IMR-90 (cell line): ENCODE measurements around the gene WNT11. TPM values are rescaled to one million over a fixed set of nuclear protein-coding genes. Genes with fewer than 3 reads are reported as not detected.
A peak's percentile ranks its signal among the peaks of the same experiment; 100 is the strongest.

Experiments
- ATAC-seq: fragments of 200-7000 bp; cut with Tn5 transposase; 2 replicates; pipeline ENCODE4 v1.9.1; 2020; ENCODE audit warnings: low read depth, mild to moderate bottlenecking, moderate library complexity
- BruUV-seq: library from RNA; stranded (reverse); fragments of 400-500 nt; replicated peaks from 2 replicates; lab custom pipeline; 2021; lab: Mats Ljungman, UMichigan
- CTCF ChIA-PET: fragments of 300-600 bp; formaldehyde crosslinking; extraction: SDS; loops from one replicate; lab custom pipeline; 2021; ENCODE audit warnings: antibody characterized with exemption; lab: Yijun Ruan, JAX
- POLR2A ChIA-PET: fragments of 300-600 bp; sonication (Branson Sonifier 250); formaldehyde crosslinking; loops from one replicate; lab custom pipeline; 2022; ENCODE audit warnings: antibody characterized with exemption; ENCODE audit not compliant: unreplicated experiment; lab: Charles Lee
- DNase-seq: peaks from one replicate; pipeline ENCODE4 v3.0.0; 2013
- H2AFZ ChIP-seq: replicated peaks from 2 replicates; pipeline ENCODE3; 2013; ENCODE audit warnings: low read length, mild to moderate bottlenecking; ENCODE audit not compliant: poor library complexity
- H2AK5ac ChIP-seq: 2 replicates; pipeline ENCODE4 v1.6.1; 2013; ENCODE audit warnings: low read depth, low read length, inconsistent platforms
- H2AK9ac ChIP-seq: replicated peaks from 2 replicates; pipeline ENCODE3; 2013; ENCODE audit warnings: mild to moderate bottlenecking, low read depth, low read length, moderate library complexity; ENCODE audit not compliant: poor library complexity
- H2BK120ac ChIP-seq: 2 replicates; pipeline ENCODE4 v1.6.1; 2013; ENCODE audit warnings: low read depth, low read length, inconsistent platforms
- H2BK15ac ChIP-seq: 3 replicates; pipeline ENCODE4 v1.6.1; 2013; ENCODE audit warnings: low read depth, low read length, inconsistent platforms
- H2BK20ac ChIP-seq: 2 replicates; pipeline ENCODE4 v1.6.1; 2013; ENCODE audit warnings: low read depth, mild to moderate bottlenecking, inconsistent platforms, low read length, moderate library complexity
- H2BK5ac ChIP-seq: 2 replicates; pipeline ENCODE4 v1.6.1; 2013; ENCODE audit warnings: mild to moderate bottlenecking, low read depth, low read length, inconsistent platforms; ENCODE audit not compliant: poor library complexity, severe bottlenecking
- H3K14ac ChIP-seq: replicated peaks from 2 replicates; pipeline ENCODE4 v1.6.1; 2013; ENCODE audit warnings: low read depth, low read length, inconsistent platforms
- H3K18ac ChIP-seq: 2 replicates; pipeline ENCODE4 v1.6.1; 2013; ENCODE audit warnings: low read depth, low read length, control low read depth
- H3K23ac ChIP-seq: 2 replicates; pipeline ENCODE4 v1.6.1; 2013; ENCODE audit warnings: low read depth, low read length, inconsistent platforms
- H3K27ac ChIP-seq: 2 replicates; pipeline ENCODE4 v1.5.1; 2013; ENCODE audit warnings: mild to moderate bottlenecking, control low read depth, low read length; ENCODE audit not compliant: insufficient read depth
- H3K27me3 ChIP-seq: 2 replicates; pipeline ENCODE4 v1.6.1; 2013; ENCODE audit warnings: low read length; ENCODE audit not compliant: control insufficient read depth, insufficient read depth
- H3K36me3 ChIP-seq: 2 replicates; pipeline ENCODE4 v1.6.1; 2013; ENCODE audit warnings: low read length, mixed read lengths; ENCODE audit not compliant: control insufficient read depth, insufficient read depth
- H3K4ac ChIP-seq: 2 replicates; pipeline ENCODE4 v1.6.1; 2013; ENCODE audit warnings: low read depth, low read length, inconsistent platforms
- H3K4me1 ChIP-seq: 2 replicates; pipeline ENCODE4 v1.6.1; 2013; ENCODE audit warnings: low read length, mixed read lengths; ENCODE audit not compliant: control insufficient read depth, insufficient read depth
- H3K4me2 ChIP-seq: 2 replicates; pipeline ENCODE4 v1.6.1; 2013; ENCODE audit warnings: low read depth, mild to moderate bottlenecking, control low read depth, low read length, moderate library complexity
- H3K4me3 ChIP-seq: 2 replicates; pipeline ENCODE4 v1.5.1; 2013; ENCODE audit warnings: low read depth, mild to moderate bottlenecking, control low read depth, low read length, moderate library complexity; ENCODE audit not compliant: insufficient read depth
- H3K56ac ChIP-seq: 2 replicates; pipeline ENCODE4 v1.6.1; 2013; ENCODE audit warnings: low read length, inconsistent platforms; ENCODE audit not compliant: insufficient read depth; ENCODE audit errors: extremely low read depth
- H3K79me1 ChIP-seq, 2 experiments: 2 replicates each; pipeline ENCODE4 v1.6.1; 2013; ENCODE audit warnings: low read length in 2 of 2, inconsistent platforms in 1 of 2, low read depth in 1 of 2
- H3K9ac ChIP-seq: 2 replicates; pipeline ENCODE4 v1.6.1; 2013; ENCODE audit warnings: low read depth, low read length, control low read depth
- H3K9me1 ChIP-seq: 2 replicates; pipeline ENCODE4 v1.6.1; 2013; ENCODE audit warnings: low read length, inconsistent platforms; ENCODE audit not compliant: insufficient read depth
- H3K9me3 ChIP-seq: 2 replicates; pipeline ENCODE4 v1.6.1; 2013; ENCODE audit warnings: low read length; ENCODE audit not compliant: control insufficient read depth, insufficient read depth
- H4K20me1 ChIP-seq: 2 replicates; pipeline ENCODE4 v1.6.1; 2013; ENCODE audit warnings: low read length, inconsistent platforms; ENCODE audit not compliant: insufficient read depth
- H4K5ac ChIP-seq: 2 replicates; pipeline ENCODE4 v1.6.1; 2013; ENCODE audit warnings: mild to moderate bottlenecking, low read depth, low read length, control low read depth
- H4K8ac ChIP-seq, 2 experiments: 2 replicates each; pipeline ENCODE4 v1.6.1; 2013; ENCODE audit warnings: low read depth in 2 of 2, low read length in 2 of 2, control low read depth in 1 of 2, inconsistent platforms in 1 of 2
- H4K91ac ChIP-seq: 2 replicates; pipeline ENCODE4 v1.6.1; 2013; ENCODE audit warnings: low read depth, low read length, inconsistent platforms; ENCODE audit not compliant: insufficient read depth
- FOS ChIP-seq: fragments of 150-350 bp; IDR thresholded peaks from 2 replicates; pipeline ENCODE4 v1.6.1; 2016; ENCODE audit warnings: low read depth, low read length
- MXI1 ChIP-seq: IDR thresholded peaks from 2 replicates; pipeline ENCODE4 v1.6.1; 2012; ENCODE audit warnings: low read depth, mild to moderate bottlenecking, low read length, moderate library complexity, borderline replicate concordance
- NFE2L2 ChIP-seq: fragments of 150-350 bp; IDR thresholded peaks from 2 replicates; pipeline ENCODE4 v1.6.1; 2016; ENCODE audit warnings: low read depth, mild to moderate bottlenecking, low read length
- POLR2A ChIP-seq: IDR thresholded peaks from 2 replicates; pipeline ENCODE4 v1.6.1; 2012; ENCODE audit warnings: mild to moderate bottlenecking, low read depth, low read length
- RCOR1 ChIP-seq: IDR thresholded peaks from 2 replicates; pipeline ENCODE4 v1.6.1; 2012; ENCODE audit warnings: mild to moderate bottlenecking, low read length, improper control_type of control experiment; ENCODE audit not compliant: insufficient replicate concordance
- RFX5 ChIP-seq: IDR thresholded peaks from 2 replicates; pipeline ENCODE4 v1.8.0; 2012; ENCODE audit warnings: low read depth, mild to moderate bottlenecking, low read length, moderate library complexity
- USF2 ChIP-seq: fragments of 150-350 bp; IDR thresholded peaks from 2 replicates; pipeline ENCODE4 v1.6.1; 2017; ENCODE audit warnings: mild to moderate bottlenecking, antibody characterized with exemption, low read length, low read depth
- WGBS, 2 experiments: methylation state at CpG; one replicate each; pipeline versions ENCODE4 v1.1.5 to v1.1.7; 2013; ENCODE audit warnings: missing lambda C conversion rate in 2 of 2; ENCODE audit not compliant: insufficient read length in 1 of 2; ENCODE audit errors: extremely low coverage in 2 of 2; 5-methylcytosine and 5-hydroxymethylcytosine counted together
- dilution Hi-C: fragments of 300-500 bp; cut with HindIII; formaldehyde crosslinking; loops from one replicate; pipeline ENCODE4 v1.14.3; 2018; ENCODE audit warnings: low sequenced_read_pairs; ENCODE audit not compliant: unreplicated experiment
- in situ Hi-C: fragments of 300-500 bp; cut with MboI; formaldehyde crosslinking; loops from 3 replicates; pipeline ENCODE4 v1.14.3; 2019; ENCODE audit warnings: low sequenced_read_pairs, inconsistent platforms, mixed read lengths
- intact Hi-C: fragments of 100-400 bp; cut with micrococcal nuclease; formaldehyde crosslinking; loops from 2 replicates; pipeline ENCODE4 v1.10.0; 2022
- polyA plus RNA-seq, 3 experiments: library from polyadenylated mRNA; depleted of rRNA; stranded (reverse); fragments of >200 nt; gene quantifications; 2 replicates each; pipeline ENCODE4 v1.2.3, GENCODE V29; 2012; ENCODE audit warnings: low replicate concordance in 1 of 3
- total RNA-seq: library from RNA; depleted of rRNA; stranded (reverse); fragments of >200 nt; gene quantifications from 2 replicates; pipeline ENCODE4 v1.2.3, GENCODE V29; 2012

WNT11 gene
- total and polyA plus RNA-seq, 2 of the 4 experiments (the other 2 are of a cell fraction): 0.10 TPM; not detected in 1

DNA sequence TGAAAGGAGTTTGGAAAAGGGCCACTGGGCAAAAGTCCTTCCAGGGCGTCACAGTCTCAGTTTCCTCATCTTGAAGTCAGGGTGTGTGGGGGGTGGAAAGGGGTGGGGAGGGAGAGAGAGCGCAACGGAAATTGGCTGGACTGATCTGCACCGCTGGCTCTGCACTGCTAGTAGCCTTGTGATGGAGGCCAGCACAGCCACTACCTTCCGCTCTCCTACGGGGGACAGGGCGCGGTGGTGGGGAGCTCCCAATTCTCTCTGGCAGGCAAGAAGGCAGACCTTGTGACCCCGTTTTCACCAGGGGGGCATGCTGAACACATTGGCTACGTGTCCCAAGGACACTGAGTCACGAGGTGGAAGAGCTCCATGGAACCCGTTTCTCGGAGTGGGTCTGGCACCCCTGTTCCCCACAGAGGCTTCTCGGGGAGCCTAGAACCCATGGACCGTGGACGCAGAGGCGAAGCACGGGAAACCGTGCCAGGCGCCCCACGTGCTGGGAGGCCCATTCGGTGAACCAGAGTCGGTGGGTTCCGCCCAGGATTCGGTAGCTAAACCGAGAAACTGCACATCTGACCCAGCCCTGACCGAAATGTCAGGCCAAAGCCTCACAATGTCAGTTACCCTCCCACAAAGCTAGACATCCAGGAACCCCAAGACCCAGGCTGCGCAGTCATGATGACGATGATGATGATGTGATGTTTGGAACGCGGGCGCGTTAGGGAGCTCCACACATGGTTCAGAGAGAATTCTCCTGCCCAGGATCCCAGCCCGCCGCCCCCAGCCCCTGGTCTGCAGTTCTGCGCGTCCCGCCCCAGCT is 28.3 kb upstream of the WNT11 start:
- WGBS, 2 experiments: 14% methylated on average over 21 of the region's 38 CpGs; no CpG with 5 or more reads in 1 of the 2 experiments
- intact Hi-C loops (loop anchor here (5.0 kb wide), 1 partner anchor 83 kb away; no protein-coding TSS in a partner anchor), dilution Hi-C loops (no loop called here)

More for the DNA sequence above, 28.3 kb upstream of the WNT11 start:
- POLR2A ChIA-PET: no interaction called here
- TF ChIP-seq FOS (no peak), USF2 (peak; percentile 69; the same call in 1 of the 2 replicates), POLR2A (0 out of 2 replicates have a peak, but pooled peaks have one; percentile 36), MXI1 (peak; percentile 67; the same call in 1 of the 2 replicates), RCOR1 (no peak), RFX5 (no peak), NFE2L2 (peak; percentile 91)
- Histone ChIP-seq H3K79me1 (no peaks in the 10 kb centered on the region), H3K14ac (peak overlapping the region; percentile 2), H3K4me1 (peaks cover 3% of the 10 kb centered on the region), H3K56ac (peak overlapping the region; percentile 11; the same call in 1 of the 2 replicates), H2AFZ (peak overlapping the region; percentile 91), H3K9me3 (no peaks in the 10 kb centered on the region), H4K8ac (peak overlapping the region; percentile 17 to 92; a peak in 3 of 4 replicates), H3K4me3 (peak overlapping the region; percentile 63), H4K5ac (peak overlapping the region; percentile 30), H3K27me3 (peaks cover 16% of the 10 kb centered on the region), H3K36me3 (no peaks in the 10 kb centered on the region), H3K4ac (peak overlapping the region; percentile 13), H2BK20ac (no peak overlapping the region), H2AK5ac (no peak overlapping the region), H3K27ac (peak overlapping the region; percentile 41), H2BK120ac (peak overlapping the region; percentile 20; the same call in 1 of the 2 replicates), H3K9ac (peak overlapping the region; percentile 48), H3K9me1 (peaks cover 8% of the 10 kb centered on the region), H3K18ac (peak overlapping the region; percentile 3; the same call in 1 of the 2 replicates), H3K23ac (no peak overlapping the region), H2BK15ac (peak overlapping the region; percentile 12; the same call in 1 of the 3 replicates), H2BK5ac (peak overlapping the region; percentile 4), H2AK9ac (peak overlapping the region; percentile 89), H3K4me2 (peak overlapping the region; percentile 74), H4K20me1 (peaks cover 3% of the 10 kb centered on the region), H4K91ac (peak overlapping the region; percentile 16; the same call in 1 of the 2 replicates)
- BruUV-seq: no TSS peak
- peak; percentile 27 for ATAC-seq
- DNase-seq: no peak
- CTCF ChIA-PET: interaction anchor here (0.6 to 1.8 kb wide), 4 partner anchors 13 to 83 kb away, joined by 3 to 5 read pairs (median 4); no protein-coding TSS in a partner anchor
- in situ Hi-C loops: no loop called here
